ENCODE data around the gene CHP1.
"Not testable (repeated sequence)": the region's sequence is repeated elsewhere in the genome, so short reads cannot be mapped to it uniquely, and the experiment has no call there.

Gene CHP1

GRCh38 chr15:41230650-41231421 is at the start of gene CHP1, which contains the start of gene EXD1:
CHP1 (plus strand) TSS chr15:41231268; CDS start chr15:41231383, 115 bp downstream.
EXD1 (minus strand) TSS chr15:41230757; CDS start chr15:41226575, 4,182 bp downstream.
- DNase-seq: peak; percentile 41

DNA sequence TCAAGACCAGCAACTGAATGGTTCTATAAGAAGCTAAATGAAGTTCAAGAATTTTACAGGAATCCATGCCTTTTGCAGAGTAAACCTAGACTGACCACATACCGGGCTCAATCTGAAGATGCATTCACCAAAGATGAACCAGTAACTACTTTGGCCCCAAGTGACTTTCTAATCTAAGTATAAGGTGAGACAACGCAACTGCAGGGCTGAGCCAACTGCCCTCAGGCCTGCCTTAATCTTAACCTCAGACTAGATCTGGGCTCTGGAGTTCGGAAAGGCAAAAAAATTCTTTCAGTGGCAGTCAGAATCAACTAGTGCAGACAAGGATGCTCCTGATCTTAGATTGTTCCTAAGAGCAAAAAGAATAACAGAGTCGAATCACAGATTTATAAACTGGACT is 48.8 kb upstream of the CHP1 start:
- no peak for DNase-seq

DNA sequence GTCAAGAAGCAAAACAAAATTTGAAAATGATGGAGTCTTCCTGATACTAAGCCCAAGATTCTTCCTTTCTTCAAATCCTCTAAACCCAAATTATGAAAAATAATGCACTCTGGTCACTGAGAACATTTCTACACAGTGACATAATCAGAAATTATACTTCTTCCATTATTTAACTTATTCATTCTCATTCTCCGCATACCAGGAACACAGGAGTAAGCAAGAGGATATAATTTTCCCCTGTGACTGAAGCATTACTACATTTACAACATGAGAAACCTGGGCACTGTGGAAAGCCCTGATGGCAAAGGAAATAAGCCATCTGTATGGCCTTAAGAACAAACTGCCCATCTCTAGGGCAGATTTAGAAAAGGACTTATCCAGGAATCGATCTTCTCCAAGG is 47.5 kb upstream of the CHP1 start:
- no peak for DNase-seq

DNA sequence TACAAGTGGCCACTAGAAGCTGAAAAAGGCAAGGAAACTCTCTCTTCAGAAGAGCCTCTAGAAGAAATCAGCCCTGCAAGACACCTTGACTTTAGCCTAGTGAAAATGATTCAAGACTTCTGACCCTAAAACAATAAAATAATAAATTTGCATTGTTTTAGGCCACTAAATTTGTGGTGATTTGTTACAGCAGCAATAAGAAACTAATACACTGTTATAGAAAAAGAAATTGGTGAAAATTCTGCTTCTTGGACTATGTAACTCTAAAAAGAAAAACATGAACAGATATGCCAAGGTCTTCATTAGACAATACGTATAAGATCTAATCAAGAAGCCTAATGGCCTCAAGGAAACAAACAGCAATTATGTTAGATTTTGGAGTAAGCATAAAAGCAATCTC is 36.6 kb upstream of the CHP1 start:
- DNase-seq: no peak

DNA sequence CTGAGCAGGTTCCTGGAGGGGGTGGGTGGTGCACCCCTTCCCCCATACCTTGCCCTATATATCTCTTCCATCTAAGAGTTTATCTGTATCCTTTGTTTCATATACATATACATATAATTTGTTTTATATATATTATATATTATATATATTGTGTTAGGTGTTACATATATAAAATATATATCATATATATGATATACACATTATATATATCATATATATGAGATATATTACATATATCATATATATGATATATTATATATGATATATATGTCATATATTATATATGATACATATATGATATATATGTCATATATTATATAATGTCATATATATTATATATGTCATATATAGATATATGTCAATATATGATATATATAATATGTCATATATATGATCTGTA is 31.6 kb upstream of the CHP1 start:
- DNase-seq: no peak

GRCh38 chr15:41203395-41203794 is 27.7 kb upstream of the CHP1 start:
- DNase-seq: no peak

DNA sequence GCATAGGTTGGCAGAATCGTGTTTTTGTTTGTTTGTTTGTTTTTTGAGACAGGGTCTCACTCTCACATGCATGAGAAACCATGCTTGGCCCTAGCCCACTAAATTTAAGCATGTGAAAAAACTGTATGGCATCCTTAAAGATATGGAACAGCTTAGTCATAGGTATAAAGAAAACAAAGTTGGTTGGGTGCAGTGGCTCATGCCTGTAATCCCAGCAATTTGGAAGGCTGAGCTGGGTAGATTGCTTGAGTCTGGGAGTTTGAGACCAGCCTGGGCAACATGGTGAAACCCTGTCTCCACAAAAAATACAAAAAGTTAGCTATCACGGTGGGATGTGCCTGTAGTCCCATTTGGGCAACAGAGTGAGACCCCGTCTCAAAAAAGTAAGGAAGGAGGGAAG is 25.8 kb upstream of the CHP1 start:
- DNase-seq: no peak

GRCh38 chr15:41207687-41208448 is 23.2 kb upstream of the CHP1 start:
- no peak for DNase-seq

DNA sequence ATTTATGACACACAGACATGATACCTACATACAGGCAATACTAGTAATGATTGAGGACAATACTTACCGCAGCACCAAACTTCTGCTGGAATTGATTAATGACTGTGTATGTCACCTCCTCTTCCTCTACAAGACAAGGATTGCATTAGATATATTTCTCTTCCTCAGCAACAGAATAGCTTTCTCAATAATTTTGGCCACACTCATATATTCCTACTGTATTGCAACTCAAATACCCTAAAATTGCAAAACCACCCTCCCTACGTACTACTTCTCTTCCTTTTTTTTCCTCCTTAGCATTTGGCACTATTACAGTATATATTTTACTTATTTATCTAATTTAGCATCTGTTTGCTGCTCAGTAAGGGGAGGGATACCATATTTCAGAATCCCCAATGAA is 15.4 kb upstream of the CHP1 start:
- no peak for DNase-seq

DNA sequence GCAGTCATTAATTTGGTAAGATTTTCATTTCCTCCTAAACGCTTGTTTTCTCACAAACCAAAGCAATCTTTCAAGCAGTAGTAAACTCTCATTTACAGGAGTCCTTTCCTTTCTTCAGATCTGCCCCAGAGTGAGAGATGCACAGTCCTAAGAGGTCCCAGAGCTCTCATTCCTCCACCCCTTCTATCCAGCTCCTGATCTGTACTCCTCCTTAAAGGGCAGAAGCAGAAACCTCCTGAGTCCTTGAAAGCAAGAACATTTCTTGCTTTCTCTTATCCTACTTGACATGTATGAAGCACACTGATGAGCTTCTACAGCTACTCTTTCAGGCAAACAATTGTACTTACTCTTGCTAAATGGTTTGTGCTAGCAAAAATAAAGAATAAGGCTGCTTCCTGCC is 12.2 kb upstream of the CHP1 start:
- no peak for DNase-seq

DNA sequence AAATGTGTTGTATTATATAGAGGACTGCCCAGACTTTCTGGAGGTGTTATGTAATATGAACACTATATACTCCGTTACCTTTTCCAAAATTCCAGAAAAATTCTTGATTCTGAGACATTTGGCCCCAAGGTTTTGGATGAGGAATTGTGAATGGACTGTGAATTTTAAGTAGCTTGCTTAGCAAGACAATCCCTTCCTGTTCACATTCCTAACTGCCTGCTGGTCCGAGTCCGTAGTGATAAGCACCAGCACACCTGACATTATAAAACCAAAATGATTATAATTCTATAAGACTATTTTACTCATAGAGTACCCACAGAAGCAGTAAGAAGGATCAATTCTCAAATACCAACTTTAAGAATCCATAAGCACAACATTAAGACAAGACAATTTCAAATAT is 11.7 kb upstream of the CHP1 start:
- no peak for DNase-seq

- no peak for DNase-seq
Observed at GRCh38 chr15:41230345-41230649, 771 bp upstream of the CHP1 start.

DNA sequence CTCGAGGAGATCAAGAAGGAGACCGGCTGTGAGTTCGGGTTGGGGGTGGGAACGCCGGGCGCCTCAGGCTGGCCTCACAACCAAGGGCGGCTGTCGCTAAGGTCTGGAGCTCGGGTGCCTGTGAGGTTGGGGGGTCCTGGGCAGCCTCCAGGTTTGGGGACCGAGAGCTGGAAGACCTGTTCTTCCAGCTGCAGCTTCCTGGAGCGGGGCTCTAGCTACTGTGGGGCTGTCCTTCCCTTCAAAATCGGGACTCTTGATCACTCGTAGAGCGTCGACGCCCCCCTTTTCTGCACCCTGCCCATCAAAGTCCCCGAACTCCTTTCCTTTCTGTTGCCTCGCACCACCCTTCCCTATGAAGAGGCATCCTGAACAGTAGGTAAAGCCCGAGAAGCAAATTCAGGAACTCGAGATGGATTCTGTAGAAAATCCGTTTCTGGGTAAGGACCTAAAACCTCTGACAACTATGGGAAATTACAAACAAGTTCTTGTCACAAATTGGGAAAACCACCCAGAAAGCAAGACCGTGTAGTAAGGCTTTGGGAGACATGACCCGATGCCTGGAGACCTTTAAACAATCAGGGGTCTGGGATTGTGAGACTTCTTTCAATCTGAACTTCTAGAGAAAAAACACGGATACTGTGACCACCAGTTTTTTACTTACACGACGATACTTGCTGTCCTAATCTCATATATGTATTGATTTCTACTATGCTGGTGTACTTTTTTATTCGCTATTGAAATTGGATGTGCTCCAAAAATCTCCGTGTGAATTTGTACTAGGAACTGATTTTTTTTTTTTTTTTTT is 556 bp downstream of the CHP1 start:
- DNase-seq: no peak

- DNase-seq: no peak
Observed at GRCh38 chr15:41233367-41233771, 2.3 kb downstream of the CHP1 start.

DNA sequence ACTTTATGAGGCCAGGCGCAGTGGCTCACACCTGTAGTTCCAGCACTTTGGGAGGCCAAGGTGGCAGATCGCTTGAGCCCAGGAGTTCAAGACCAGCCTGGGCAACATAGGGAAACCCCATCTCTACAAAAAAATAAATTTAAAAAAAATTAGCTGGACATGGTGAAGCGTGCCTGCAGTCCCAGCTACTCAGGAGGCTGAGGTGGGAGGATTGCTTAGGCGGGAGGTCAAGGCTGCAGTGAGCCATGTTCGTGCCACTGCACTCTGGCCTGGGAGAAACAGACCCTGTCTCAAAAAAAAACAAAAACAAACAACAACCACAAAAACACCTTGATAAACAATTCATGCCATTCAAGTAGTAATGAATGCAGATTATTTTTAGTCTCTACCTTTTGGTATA is 4.2 kb downstream of the CHP1 start:
- DNase-seq: not testable (repeated sequence)

DNA sequence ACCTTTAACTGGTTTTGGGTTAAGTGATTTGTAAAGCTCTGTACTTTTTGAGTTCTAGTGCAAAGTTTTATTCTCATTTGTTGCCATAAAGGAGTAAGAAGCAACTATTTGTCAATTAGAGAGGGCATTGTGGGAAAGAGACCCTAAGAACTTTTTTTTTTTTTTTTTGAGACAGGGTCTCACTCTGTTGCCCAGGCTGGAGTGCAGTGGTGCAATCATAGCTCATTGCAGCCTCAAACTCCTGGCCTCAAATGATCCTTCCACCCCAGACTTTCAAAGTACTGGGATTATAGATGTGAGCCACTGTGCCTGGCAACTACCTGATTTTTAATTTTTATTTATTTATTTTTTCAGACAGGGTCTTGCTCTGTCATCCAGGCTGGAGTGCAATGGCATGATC is 4.9 kb downstream of the CHP1 start:
- DNase-seq: no peak

- DNase-seq: no peak
Observed at GRCh38 chr15:41238100-41238499, 7.0 kb downstream of the CHP1 start.

DNA sequence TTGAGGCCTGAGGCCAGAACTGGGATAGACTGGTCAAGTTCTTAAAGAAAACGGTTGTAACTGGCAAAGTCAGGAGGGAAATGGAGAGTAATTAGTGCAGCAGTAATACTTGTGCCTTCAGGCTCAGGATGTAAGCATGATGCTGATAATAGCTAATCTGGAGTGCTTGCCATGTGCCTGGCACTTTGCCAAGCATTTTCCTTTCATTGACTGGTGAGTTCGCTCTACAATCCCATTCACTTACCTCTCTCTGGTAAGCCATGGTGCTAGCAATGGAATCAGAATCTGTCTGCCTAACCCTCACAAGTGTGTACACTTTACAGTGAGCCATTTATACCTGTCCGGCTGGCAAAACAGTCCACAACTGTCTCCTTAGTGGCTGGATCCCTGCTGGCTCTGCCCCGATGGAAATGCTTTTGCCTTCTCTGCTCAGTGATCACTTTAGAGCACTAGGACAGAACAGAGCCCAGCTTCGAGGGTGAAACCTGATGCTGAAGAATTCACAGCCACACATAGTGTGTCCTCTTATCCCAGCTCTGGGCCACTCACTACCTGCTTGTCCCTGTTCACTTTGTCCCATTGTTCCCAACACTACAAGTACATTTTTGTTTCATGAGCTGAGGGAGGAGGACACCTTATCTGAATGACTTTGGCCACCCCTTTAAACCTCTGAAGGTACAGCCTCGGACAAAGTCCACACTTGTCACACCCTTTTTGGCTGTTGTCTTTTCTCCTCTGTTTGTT is 10.3 kb downstream of the CHP1 start:
- peak; percentile 41 for DNase-seq

DNA sequence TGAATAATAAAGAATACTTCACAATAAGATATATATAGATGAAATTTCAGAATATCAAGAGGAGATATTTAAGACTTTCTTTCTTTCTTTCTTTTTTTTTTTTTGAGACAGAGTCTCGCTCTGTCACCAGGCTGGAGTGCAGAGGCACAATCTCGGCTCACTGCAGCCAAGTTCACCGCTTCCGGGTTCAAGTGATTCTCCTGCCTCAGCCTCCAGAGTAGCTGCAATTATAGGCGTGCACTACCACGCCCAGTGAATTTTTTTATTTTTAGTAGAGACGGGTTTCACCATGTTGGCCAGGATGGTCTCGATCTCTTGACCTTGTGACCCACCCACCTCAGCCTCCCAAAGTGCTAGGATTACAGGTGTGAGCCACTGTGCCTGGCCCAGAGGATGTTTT is 19.7 kb downstream of the CHP1 start:
- not testable (repeated sequence) for DNase-seq

GRCh38 chr15:41251411-41251810 is 20.3 kb downstream of the CHP1 start:
- DNase-seq: no peak

- DNase-seq: no peak
Observed at GRCh38 chr15:41254560-41254959, 23.5 kb downstream of the CHP1 start.

- no peak for DNase-seq
Observed at GRCh38 chr15:41256103-41256502, 25.0 kb downstream of the CHP1 start.

DNA sequence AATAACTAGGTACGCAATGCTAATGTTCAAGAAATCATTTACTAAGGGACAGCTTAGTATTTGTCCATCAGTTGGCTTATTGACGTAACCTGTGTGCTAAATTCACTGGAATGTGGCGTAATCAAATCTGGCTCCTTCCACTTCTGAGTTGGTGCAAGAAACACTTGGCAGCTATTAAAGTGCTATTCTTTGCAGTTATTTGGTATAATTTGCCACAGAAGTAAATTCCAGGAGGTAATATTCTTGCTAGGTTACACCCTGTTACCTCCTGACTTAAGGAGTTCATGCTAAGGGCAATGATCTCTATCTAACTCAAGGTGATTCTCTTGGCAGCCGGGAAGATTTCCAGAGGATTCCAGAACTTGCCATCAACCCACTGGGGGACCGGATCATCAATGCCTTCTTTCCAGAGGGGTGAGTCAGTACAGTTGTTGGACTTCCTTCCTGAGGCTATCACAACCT is 25.5 kb downstream of the CHP1 start:
- no peak for DNase-seq

All from NCI-H1417 treated with DMSO at 0.1 percent for 48 hours (cell line).